Upper lobe of right lung (tissue), 1 donor: Measurements from ENCODE around the gene CLCC1. TPM values are rescaled to one million over a fixed set of nuclear protein-coding genes. Genes with fewer than 3 reads are reported as not detected.

ENCODE experiments used
- ATAC-seq: fragments of 200-7000 bp; cut with Tn5 transposase; one replicate; pipeline ENCODE4 v1.9.1; 2020; ENCODE audit warnings: mild to moderate bottlenecking, moderate library complexity
- DNase-seq: peaks from one replicate; pipeline ENCODE4 v3.0.0-alpha.2; 2020
- H3K27ac ChIP-seq: fragments of 200-600 bp; one replicate; pipeline ENCODE4 v1.8.0; 2022
- H3K27me3 ChIP-seq: fragments of 200-600 bp; one replicate; pipeline ENCODE4 v1.8.0; 2022; ENCODE audit warnings: mild to moderate bottlenecking
- H3K36me3 ChIP-seq: fragments of 200-600 bp; one replicate; pipeline ENCODE4 v1.8.0; 2022
- H3K4me1 ChIP-seq: fragments of 200-600 bp; one replicate; pipeline ENCODE4 v1.8.0; 2022
- H3K4me3 ChIP-seq: fragments of 200-600 bp; one replicate; pipeline ENCODE4 v1.8.0; 2022; ENCODE audit warnings: mild to moderate bottlenecking
- H3K9me3 ChIP-seq: fragments of 200-600 bp; one replicate; pipeline ENCODE4 v1.8.0; 2022
- CTCF ChIP-seq: fragments of 200-600 bp; IDR thresholded peaks from one replicate; pipeline ENCODE4 v1.8.0; 2022; ENCODE audit warnings: antibody characterized with exemption
- intact Hi-C: fragments of 100-400 bp; cut with DNase I; formaldehyde crosslinking; loops from one replicate; pipeline ENCODE4 v1.11.0; 2022
- total RNA-seq: library from RNA; stranded (reverse); fragmentation: NEBNext Ultra II Directional; extraction: Animal tissue kit (Norgen Biotek cat#: 25700); gene quantifications from one replicate; pipeline ENCODE4 v1.2.1, GENCODE V29; 2021
- donor health status: DM: no; HTN: yes; CAD: no; lungs with severe emphysema.

The CLCC1 gene
- total RNA-seq, 1 donor from 2014 or later, result 35.1 TPM

- no peak overlapping the region for H3K27ac ChIP-seq
- DNase-seq, result no peak
- no peak overlapping the region for H3K4me3 ChIP-seq
- no peaks in the 10 kb centered on the region for H3K9me3 ChIP-seq
- H3K36me3 ChIP-seq, result peaks cover 10% of the 10 kb centered on the region
- ATAC-seq, result no peak
- H3K4me1 ChIP-seq, result no peaks in the 10 kb centered on the region
- no peak for TF ChIP-seq CTCF
- intact Hi-C loops, result no loop called here
- H3K27me3 ChIP-seq, result no peaks in the 10 kb centered on the region
Measured at GRCh38 chr1:108969346-108969745, 6.1 kb upstream of the CLCC1 start.

- no peaks in the 10 kb centered on the region for H3K27me3 ChIP-seq
- TF ChIP-seq CTCF, result no peak
- DNase-seq (peak; percentile 72), ATAC-seq (no peak)
- H3K9me3 ChIP-seq, result no peaks in the 10 kb centered on the region
- no peaks in the 10 kb centered on the region for H3K36me3 ChIP-seq
- peak overlapping the region; percentile 84 for H3K4me3 ChIP-seq
- H3K4me1 ChIP-seq, result peaks cover 18% of the 10 kb centered on the region
- intact Hi-C loops, result no loop called here
- H3K27ac ChIP-seq, result peak overlapping the region; percentile 97
Measured at GRCh38 chr1:108962681-108963051, 618 bp downstream of the CLCC1 start.

- Histone ChIP-seq H3K36me3 (no peaks in the 10 kb centered on the region), H3K27ac (peak overlapping the region; percentile 97), H3K9me3 (no peaks in the 10 kb centered on the region), H3K4me3 (peak overlapping the region; percentile 84), H3K27me3 (no peaks in the 10 kb centered on the region), H3K4me1 (peaks cover 24% of the 10 kb centered on the region)
- no peak for DNase-seq
- ATAC-seq, result no peak
- intact Hi-C loops, result no loop called here
- no peak for TF ChIP-seq CTCF
Measured at GRCh38 chr1:108961752-108962486, 1.4 kb downstream of the CLCC1 start.

GRCh38 chr1:108961198-108961597 lies 2.1 kb downstream of the CLCC1 start:
- H3K27ac ChIP-seq, result no peak overlapping the region
- no peaks in the 10 kb centered on the region for H3K27me3 ChIP-seq
- H3K9me3 ChIP-seq, result no peaks in the 10 kb centered on the region
- ATAC-seq, result no peak
- DNase-seq, result no peak
- peaks cover 24% of the 10 kb centered on the region for H3K4me1 ChIP-seq
- intact Hi-C loops, result no loop called here
- no peak overlapping the region for H3K4me3 ChIP-seq
- no peak for TF ChIP-seq CTCF
- H3K36me3 ChIP-seq, result no peaks in the 10 kb centered on the region

GRCh38 chr1:108960719-108961118 lies 2.6 kb downstream of the CLCC1 start:
- DNase-seq (no peak), ATAC-seq (no peak)
- no peaks in the 10 kb centered on the region for H3K27me3 ChIP-seq
- H3K4me1 ChIP-seq, result peaks cover 24% of the 10 kb centered on the region
- TF ChIP-seq CTCF, result no peak
- no peak overlapping the region for H3K4me3 ChIP-seq
- no peak overlapping the region for H3K27ac ChIP-seq
- no peaks in the 10 kb centered on the region for H3K36me3 ChIP-seq
- no peaks in the 10 kb centered on the region for H3K9me3 ChIP-seq
- intact Hi-C loops, result no loop called here

GRCh38 chr1:108957888-108958287 lies 5.4 kb downstream of the CLCC1 start:
- no peak for ATAC-seq
- H3K4me3 ChIP-seq, result no peak overlapping the region
- intact Hi-C loops, result no loop called here
- H3K4me1 ChIP-seq, result peaks cover 24% of the 10 kb centered on the region
- no peak for DNase-seq
- H3K27ac ChIP-seq, result no peak overlapping the region
- H3K27me3 ChIP-seq, result no peaks in the 10 kb centered on the region
- TF ChIP-seq CTCF, result no peak
- H3K9me3 ChIP-seq, result no peaks in the 10 kb centered on the region
- no peaks in the 10 kb centered on the region for H3K36me3 ChIP-seq
